Kidney glomerular epithelial cell (primary cell): Measurements from ENCODE around the gene MYO7A.

Experiments used
- DNase-seq: peaks from one replicate; lab custom pipeline; 2025; lab: John Stamatoyannopoulos, UW

MYO7A gene

GRCh38 chr11:77147036-77147315, 18.9 kb downstream of the MYO7A start:
- no peak for DNase-seq

DNA sequence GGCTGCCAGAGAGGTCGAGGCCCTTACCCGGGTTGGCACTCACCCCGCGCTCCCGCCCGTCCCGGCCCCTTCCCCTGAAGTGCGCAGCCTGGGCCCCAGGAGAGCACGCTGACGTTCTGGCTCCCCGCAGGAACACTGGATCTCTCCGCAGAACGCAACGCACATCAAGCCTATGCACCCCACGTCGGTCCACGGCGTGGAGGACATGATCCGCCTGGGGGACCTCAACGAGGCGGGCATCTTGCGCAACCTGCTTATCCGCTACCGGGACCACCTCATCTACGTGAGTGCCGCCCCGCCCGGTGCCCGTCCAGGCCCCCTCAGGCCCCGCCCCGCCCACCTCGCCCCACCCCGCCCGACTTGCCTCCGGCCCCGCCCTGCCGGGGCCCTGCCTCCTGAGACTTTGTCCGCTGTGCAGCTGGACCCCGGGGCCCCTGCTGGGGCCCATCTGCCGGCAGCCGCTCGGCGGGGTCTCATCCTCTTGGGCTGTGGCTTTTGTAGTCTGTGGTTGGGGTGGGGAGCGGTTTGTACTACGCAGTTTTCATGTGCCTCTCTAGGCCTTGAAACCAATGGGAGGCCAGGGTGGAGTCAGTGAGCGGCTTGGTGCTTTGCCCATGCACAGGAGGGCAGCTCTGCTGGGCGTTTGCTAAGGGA, 19.7 kb downstream of the MYO7A start:
- DNase-seq: no peak

DNA sequence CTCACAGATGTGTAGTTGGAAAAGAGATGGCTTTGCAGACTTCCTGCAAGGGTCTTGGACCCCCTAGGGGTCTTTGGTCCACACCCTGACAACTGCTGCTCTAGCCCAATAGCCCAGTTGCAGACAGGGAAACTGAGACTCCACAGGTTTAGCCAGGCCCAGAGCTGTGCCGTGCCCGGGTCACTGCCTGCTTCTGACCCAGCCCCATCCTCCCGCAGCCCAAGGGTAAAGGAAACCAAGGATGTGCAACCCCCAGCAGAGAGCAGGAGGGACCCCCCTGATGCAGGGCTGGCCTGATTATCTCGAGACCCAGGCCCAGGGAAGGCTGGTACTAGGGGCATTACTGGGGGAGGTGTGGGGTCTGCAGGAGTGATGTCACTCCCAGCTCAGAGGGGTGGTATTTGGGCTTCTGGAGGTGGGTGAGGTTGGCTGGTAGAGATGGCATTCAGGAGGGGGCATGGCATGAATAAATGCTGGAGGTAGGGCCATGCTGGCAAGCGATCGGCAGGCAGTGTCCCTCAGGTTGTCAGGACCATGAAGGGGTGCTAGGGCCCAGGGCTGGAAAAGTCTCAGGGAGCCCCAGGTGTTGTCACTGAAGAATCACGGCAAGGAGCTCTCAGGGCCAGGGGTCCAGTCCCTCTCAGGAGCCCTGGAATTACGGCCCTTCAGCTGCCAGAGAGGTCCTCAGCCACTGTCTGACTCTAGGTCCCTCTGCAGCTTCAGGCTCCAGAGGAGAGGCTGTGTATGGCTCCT, 21.1 kb downstream of the MYO7A start:
- no peak for DNase-seq

GRCh38 chr11:77149716-77150392, 21.8 kb downstream of the MYO7A start:
- no peak for DNase-seq

- no peak for DNase-seq
These were observed 22.8 kb downstream of the MYO7A start for GRCh38 chr11:77150836-77151235.

DNA sequence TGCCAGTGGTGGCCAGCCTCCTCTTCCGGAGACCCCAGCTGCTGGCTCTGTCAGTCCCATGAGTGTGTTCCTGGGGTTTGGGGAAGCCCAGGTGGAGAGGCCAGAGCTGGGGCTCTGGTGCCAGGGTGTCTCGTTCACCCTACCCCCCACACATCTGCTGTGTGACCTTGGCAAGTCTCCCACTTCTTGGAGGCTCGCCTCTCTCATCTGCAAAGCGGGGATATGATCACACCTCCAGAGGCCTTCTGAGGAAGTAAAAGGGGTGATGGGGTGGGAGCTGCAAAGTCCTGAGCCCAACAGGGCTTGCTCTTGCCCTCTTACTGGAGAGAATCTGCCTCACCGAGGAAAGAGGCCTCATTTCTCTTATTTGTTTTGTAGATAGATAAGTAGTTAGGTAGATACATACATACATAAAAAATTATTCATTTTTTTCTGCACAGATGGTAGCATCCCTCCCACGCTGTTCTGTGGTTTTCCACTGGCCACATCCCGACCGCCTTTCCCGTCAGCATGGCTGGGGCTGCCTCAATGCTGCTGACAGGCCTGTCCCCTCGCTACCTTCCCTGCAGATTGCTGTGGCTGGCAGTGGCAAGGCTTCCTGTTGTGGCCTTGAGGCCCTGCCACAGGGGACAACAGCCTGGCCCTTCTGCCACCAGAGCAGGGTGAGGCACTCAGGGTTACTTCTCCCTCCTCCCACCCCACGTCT, 23.9 kb downstream of the MYO7A start:
- no peak for DNase-seq

DNA sequence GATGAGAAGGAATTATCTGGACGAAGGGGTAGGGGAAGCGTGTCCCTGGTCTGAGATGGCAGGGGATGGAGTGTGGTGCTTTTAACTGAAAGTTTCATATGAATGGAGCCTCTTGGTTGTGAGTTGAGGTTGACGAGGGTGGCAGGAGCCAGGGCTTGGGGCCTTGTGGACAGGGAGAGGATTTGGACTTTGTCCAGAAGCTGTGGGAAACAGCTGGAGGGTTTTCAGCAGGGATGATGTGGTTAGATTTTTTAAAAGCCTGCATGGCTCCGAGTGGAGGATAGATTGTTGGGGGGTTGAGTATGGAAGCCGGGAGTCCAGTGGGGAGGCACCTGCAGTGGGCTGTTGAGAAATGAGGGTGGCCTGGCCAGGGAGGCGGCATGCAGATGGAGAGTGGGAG, 24.8 kb downstream of the MYO7A start:
- DNase-seq: no peak

DNA sequence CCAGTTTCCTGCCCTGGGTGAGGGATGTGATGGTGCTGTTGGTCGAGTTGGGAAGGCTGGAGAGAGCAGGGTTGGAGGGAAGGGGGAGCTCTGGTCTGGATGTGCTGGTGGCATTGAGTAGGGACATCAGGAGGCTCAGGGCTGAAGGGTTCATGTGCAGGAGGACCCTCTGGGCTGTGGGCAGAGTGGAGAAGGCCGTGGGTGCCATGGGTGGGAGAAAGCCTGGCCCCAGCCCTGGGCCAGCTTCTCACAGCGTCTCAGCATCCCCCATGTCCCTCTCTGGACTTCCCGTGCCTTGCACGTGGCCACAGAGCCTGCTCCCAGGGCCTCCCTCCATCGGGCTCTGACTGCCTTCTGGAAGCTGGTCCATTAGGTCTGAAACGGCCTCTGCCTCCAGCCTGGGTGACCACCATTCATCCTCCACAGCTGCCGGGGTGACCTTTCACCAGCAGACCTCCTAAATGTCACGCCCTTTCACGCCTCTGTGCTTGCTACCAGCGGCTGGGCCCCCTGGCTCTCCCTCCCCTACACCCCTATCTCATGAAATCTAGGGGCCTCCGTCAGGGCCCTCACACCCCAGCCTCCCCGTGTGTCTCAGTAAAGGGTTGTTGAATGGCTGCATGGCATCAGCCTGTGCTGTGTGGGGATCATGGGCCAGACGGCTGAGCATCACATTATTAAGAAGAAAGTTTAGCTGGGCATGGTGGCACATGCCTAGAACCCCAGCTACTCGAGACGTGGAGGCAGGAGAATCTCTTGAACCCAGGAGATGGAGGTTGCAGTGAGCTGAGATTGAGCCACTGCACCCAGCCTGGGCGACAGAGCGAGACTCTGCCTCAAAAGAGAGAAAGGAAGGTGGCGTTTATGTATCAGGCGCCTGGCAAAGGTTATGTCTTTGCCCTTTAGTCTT, 25.5 kb downstream of the MYO7A start:
- DNase-seq: no peak

GRCh38 chr11:77154381-77155081, 26.5 kb downstream of the MYO7A start:
- no peak for DNase-seq

- no peak for DNase-seq
These were observed 27.0 kb downstream of the MYO7A start for GRCh38 chr11:77155082-77155475.

DNA sequence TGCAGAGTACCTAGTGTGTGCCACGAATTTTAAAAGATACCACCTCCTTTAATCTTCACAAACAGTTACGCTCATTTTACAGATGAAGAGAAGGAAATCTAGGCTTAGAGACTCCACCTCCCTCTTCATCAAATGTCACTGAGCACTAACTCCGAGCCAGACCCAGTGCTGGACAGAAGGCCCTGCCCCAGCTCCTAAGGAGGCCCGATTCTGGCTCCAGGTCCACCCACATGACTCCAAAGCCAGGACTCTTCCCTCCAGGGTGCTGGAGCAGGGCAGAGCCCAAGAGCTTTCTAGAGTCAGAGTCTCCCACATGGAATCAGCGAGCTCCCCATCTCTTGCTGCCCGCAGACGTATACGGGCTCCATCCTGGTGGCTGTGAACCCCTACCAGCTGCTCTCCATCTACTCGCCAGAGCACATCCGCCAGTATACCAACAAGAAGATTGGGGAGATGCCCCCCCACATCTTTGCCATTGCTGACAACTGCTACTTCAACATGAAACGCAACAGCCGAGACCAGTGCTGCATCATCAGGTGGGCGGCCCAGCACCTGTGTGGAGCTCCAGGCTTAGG, 27.6 kb downstream of the MYO7A start:
- no peak for DNase-seq

DNA sequence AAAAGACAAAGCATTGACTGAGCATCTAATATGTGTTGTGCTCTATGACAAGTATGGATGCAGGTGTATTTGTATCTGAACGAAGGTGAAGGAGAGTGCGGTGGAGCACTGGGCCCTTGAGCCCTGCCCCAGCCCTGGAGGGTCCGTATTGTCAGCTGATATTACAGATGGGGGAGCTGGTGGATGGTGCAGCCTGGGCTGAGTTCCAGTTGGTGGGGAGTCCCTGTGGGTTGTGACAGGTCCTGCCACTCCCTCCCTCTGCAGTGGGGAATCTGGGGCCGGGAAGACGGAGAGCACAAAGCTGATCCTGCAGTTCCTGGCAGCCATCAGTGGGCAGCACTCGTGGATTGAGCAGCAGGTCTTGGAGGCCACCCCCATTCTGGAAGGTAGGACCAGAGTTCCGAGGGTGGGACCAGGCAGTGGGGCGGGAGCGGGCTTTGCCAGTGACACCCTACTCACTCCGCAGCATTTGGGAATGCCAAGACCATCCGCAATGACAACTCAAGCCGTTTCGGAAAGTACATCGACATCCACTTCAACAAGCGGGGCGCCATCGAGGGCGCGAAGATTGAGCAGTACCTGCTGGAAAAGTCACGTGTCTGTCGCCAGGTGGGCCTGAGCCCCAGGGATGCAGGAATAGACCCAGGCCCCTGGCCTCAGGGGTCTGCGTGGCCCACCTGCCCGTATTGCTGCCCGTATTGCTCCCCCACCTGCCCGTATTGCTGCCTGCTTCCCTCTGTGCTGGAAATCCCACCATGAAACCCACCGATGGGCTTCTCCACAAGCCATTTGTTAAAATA, 28.6 kb downstream of the MYO7A start:
- no peak for DNase-seq

GRCh38 chr11:77158041-77158695, 30.1 kb downstream of the MYO7A start:
- no peak for DNase-seq

- DNase-seq: no peak
These were observed 31.3 kb downstream of the MYO7A start for GRCh38 chr11:77159219-77159936.

- DNase-seq: no peak
These were observed 32.0 kb downstream of the MYO7A start for GRCh38 chr11:77159937-77160495.

DNA sequence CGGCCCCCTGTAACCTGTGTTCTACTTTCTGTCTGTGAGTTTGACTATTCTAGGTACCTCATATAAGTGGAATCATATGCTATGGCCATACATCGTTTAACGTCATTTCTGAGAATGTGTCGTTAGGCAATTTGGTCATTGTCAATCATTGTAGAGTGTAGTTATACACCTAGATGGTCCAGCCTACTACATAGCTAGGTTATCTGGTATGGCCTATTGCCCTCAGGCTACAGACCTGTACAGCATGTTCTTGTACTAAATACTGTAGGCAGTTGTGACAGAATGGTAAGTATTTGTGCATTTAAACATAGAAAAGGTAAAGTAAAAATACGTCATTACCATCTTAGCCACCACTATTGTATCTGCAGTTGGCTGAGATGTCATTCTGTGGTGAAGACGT, 35.2 kb downstream of the MYO7A start:
- no peak for DNase-seq

GRCh38 chr11:77165066-77165465, 37.0 kb downstream of the MYO7A start:
- DNase-seq: no peak

DNA sequence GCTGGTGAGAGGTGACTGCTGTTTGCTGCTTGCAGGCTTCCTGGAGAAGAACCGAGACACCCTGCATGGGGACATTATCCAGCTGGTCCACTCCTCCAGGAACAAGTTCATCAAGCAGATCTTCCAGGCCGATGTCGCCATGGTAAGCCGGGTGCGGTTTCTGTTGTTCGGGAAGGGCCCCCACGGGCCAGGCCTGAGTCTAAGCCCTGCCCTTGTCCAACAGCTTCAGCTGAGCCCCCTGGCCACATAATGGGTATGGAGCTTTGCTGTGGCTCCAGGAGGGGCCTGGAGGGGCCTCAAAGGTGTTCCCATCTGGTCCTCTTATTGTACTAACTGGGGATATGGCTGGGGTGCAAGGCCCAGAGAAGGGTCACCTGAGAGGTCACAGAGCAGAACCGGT, 38.0 kb downstream of the MYO7A start:
- DNase-seq: no peak
